HCT116 (cell line): ENCODE data around the gene HGS. TPM values are rescaled to one million over a fixed set of nuclear protein-coding genes. Genes with fewer than 3 reads are reported as not detected.

Experiments
- ATAC-seq: fragments of 200-7000 bp; cut with Tn5 transposase; 2 replicates; pipeline ENCODE4 v1.9.1; 2020; ENCODE audit warnings: mild to moderate bottlenecking, moderate library complexity
- BruUV-seq: library from RNA; stranded (reverse); fragments of 400-500 nt; replicated peaks from 2 replicates; lab custom pipeline; 2021; lab: Mats Ljungman, UMichigan
- CTCF ChIA-PET: fragments of 300-600 bp; sonication (Branson Sonifier 250); formaldehyde crosslinking; loops from one replicate; lab custom pipeline; 2021; ENCODE audit warnings: antibody characterized with exemption; lab: Charles Lee
- POLR2A ChIA-PET: fragments of 300-600, 350-600 bp; sonication (Branson Sonifier 250); formaldehyde crosslinking; loops from one replicate; lab custom pipeline; 2021; ENCODE audit warnings: antibody characterized with exemption; lab: Charles Lee
- RAD21 ChIA-PET, 2 experiments: fragments of 300-600 bp; sonication (Branson Sonifier 250); formaldehyde crosslinking; loops; one replicate each; lab custom pipeline; 2023; ENCODE audit warnings: low total read pairs in 2 of 2; ENCODE audit not compliant: uncharacterized antibody in 2 of 2, unreplicated experiment in 2 of 2, low non-redundant PET in 1 of 2; lab: Charles Lee
- DNase-seq: peaks from one replicate; pipeline ENCODE4 v3.0.0-alpha.2; 2010; ENCODE audit warnings: low read depth, low spot score
- H2AFZ ChIP-seq: fragments of 200-600 bp; shearing (Covaris generic), sonication (generic); 2 replicates; pipeline ENCODE4 v1.6.1; 2017; ENCODE audit warnings: low read depth, mixed run types, mixed read lengths, antibody characterized with exemption, low read length; ENCODE audit not compliant: poor library complexity, severe bottlenecking
- H3K27ac ChIP-seq: 2 replicates; pipeline ENCODE4 v1.5.1; 2012; ENCODE audit warnings: low read depth, low read length
- H3K27me3 ChIP-seq: fragments of 200-600 bp; sonication (generic); 2 replicates; pipeline ENCODE4 v1.6.1; 2016; ENCODE audit warnings: mixed run types, low read length, mixed read lengths; ENCODE audit not compliant: insufficient read depth
- H3K36me3 ChIP-seq, 2 experiments: fragments of 200-500 bp in 1 of 2; fragments of 200-600 bp in 1 of 2; sonication (Bioruptor generic) in 1 of 2; sonication (generic) in 1 of 2; 2 replicates each; pipeline versions ENCODE4 v1.5.1 to v1.6.1; 2014 to 2016; ENCODE audit warnings: low read length in 2 of 2, inconsistent platforms in 1 of 2, mixed read lengths in 1 of 2, mixed run types in 1 of 2; ENCODE audit not compliant: insufficient read depth in 2 of 2, control insufficient read depth in 1 of 2
- H3K4me1 ChIP-seq, 2 experiments: fragments of 200-600 bp in 1 of 2; sonication (generic) in 1 of 2; 2 replicates each; pipeline versions ENCODE4 v1.5.1 to v1.6.1; 2012 to 2017; ENCODE audit warnings: low read length in 2 of 2, inconsistent platforms in 1 of 2, mild to moderate bottlenecking in 1 of 2, mixed read lengths in 1 of 2, mixed run types in 1 of 2, moderate library complexity in 1 of 2; ENCODE audit not compliant: insufficient read depth in 2 of 2, control insufficient read depth in 1 of 2
- H3K4me2 ChIP-seq: fragments of 200-600 bp; sonication (generic); 2 replicates; pipeline ENCODE4 v1.6.1; 2017; ENCODE audit warnings: mixed run types, low read length, mixed read lengths
- H3K4me3 ChIP-seq, 2 experiments: fragments of 200-600 bp in 1 of 2; sonication (generic) in 1 of 2; replicated peaks in 1 of 2; 2 replicates each; pipeline ENCODE4 v1.5.1; 2011 to 2016; ENCODE audit warnings: low read length in 2 of 2, control low read depth in 1 of 2, low read depth in 1 of 2, mild to moderate bottlenecking in 1 of 2, mixed read lengths in 1 of 2, mixed run types in 1 of 2
- H3K79me2 ChIP-seq: fragments of 200-600 bp; sonication (generic); 2 replicates; pipeline ENCODE4 v1.6.1; 2017; ENCODE audit warnings: mild to moderate bottlenecking, mixed run types, low read length, moderate library complexity, mixed read lengths; ENCODE audit not compliant: insufficient read depth
- H3K9ac ChIP-seq: fragments of 200-600 bp; sonication (generic); 2 replicates; pipeline ENCODE4 v1.6.1; 2016; ENCODE audit warnings: low read length, mixed read lengths
- H3K9me2 ChIP-seq: fragments of 200-600 bp; sonication (generic), shearing (Covaris generic); 2 replicates; pipeline ENCODE4 v1.6.1; 2017; ENCODE audit warnings: mixed run types, mild to moderate bottlenecking, moderate library complexity; ENCODE audit not compliant: insufficient read depth
- H3K9me3 ChIP-seq, 2 experiments: fragments of 200-500 bp in 1 of 2; fragments of 200-600 bp in 1 of 2; sonication (Bioruptor generic) in 1 of 2; sonication (generic) in 1 of 2; 2 replicates each; pipeline ENCODE4 v1.6.1; 2014 to 2017; ENCODE audit warnings: low read length in 2 of 2, mixed read lengths in 2 of 2, inconsistent platforms in 1 of 2, low read depth in 1 of 2, mild to moderate bottlenecking in 1 of 2, mixed run types in 1 of 2, moderate library complexity in 1 of 2; ENCODE audit not compliant: control insufficient read depth in 1 of 2, insufficient read depth in 1 of 2
- H4K20me1 ChIP-seq: fragments of 200-600 bp; sonication (generic), shearing (Covaris generic); 2 replicates; pipeline ENCODE4 v1.6.1; 2017; ENCODE audit warnings: mixed run types, mild to moderate bottlenecking, moderate library complexity; ENCODE audit not compliant: insufficient read depth
- EGR1 ChIP-seq: IDR thresholded peaks from 2 replicates; pipeline ENCODE4 v1.6.1; 2012; ENCODE audit warnings: low read depth
- EZH2 ChIP-seq: fragments of 200-600 bp; sonication (generic); IDR thresholded peaks from 2 replicates; pipeline ENCODE4 v1.6.1; 2017; ENCODE audit warnings: antibody characterized with exemption, mixed run types
- POLR2AphosphoS5 ChIP-seq: IDR thresholded peaks from 2 replicates; pipeline ENCODE4 v1.6.1; 2011; ENCODE audit warnings: mild to moderate bottlenecking, low read depth, low read length, moderate library complexity
- REST ChIP-seq: IDR thresholded peaks from 2 replicates; pipeline ENCODE4 v1.6.1; 2012; ENCODE audit warnings: low read depth
- SIN3A ChIP-seq: IDR thresholded peaks from 2 replicates; pipeline ENCODE4 v1.6.1; 2012; ENCODE audit warnings: low read depth
- intact Hi-C: fragments of 100-400 bp; cut with micrococcal nuclease; formaldehyde crosslinking; loops from 2 replicates; pipeline ENCODE4 v1.10.0; 2022
- total RNA-seq: library from RNA; stranded (reverse); gene quantifications from one replicate; pipeline ENCODE4 v1.2.1, GENCODE V29; 2021; ENCODE audit not compliant: unreplicated experiment

Gene HGS
- total RNA-seq, 1 experiment from 2014 or later = 231 TPM

DNA sequence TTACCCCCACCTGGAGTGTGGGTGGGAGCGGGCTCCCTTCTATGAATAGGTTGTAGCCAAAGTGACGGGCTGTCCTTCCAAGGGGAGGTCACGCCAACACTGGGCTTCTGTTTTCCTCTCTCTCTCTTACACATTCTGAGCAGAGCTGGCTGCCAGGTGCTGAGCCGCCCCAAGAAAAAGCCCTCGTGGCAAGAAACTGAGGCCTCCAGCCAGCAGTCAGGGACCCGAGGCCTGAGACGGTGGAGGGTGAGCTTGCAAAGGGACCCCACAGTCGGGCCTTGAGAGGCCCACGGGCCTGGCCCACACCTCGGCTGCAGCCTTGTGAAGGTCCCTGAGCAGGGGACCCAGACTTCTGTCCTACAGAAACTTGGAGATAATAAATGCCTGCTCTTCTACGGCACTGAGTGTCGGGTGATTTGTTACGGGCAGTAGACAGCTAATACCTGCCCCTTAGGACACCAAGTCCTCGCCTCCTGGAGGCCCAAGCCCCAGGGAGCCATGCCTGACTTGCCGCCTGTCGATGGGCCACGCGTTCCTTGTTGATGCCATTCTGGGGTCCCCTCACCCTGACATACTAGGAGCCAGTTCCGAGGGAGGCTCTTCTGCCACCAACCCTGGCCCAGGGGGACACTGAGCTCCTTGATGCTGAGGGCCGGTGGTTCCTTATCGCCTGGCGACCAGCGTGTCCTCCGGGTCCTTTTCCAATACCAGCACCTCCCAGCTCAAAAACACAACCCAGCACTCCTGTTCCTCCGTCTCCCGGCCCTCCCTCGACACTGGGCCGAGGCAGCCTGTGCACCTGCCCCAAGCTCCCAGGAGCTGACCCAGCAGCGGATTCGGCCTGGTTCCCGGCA lies 54.4 kb downstream of the HGS start:
- H3K27me3 ChIP-seq = no peaks in the 10 kb centered on the region
- H3K36me3 ChIP-seq = no peaks in the 10 kb centered on the region
- H3K79me2 ChIP-seq = no peaks in the 10 kb centered on the region
- H4K20me1 ChIP-seq = no peaks in the 10 kb centered on the region
- DNase-seq = no peak
- no peaks in the 10 kb centered on the region for H3K9me2 ChIP-seq
- ChIA-PET CTCF (interaction anchor here (0.9 kb wide), 1 partner anchor 84 kb away, joined by 3 read pairs; no protein-coding TSS in a partner anchor), RAD21 (no interaction called here), POLR2A (no interaction called here)
- H3K4me3 ChIP-seq = no peak overlapping the region
- TF ChIP-seq EZH2 = no peak
- TF ChIP-seq POLR2AphosphoS5 = no peak
- TF ChIP-seq SIN3A = no peak
- TF ChIP-seq REST = no peak
- TF ChIP-seq EGR1 = no peak
- no peak overlapping the region for H3K27ac ChIP-seq
- H3K4me2 ChIP-seq = no peak overlapping the region
- peaks cover 21 to 24% of the 10 kb centered on the region in 2 experiments for H3K4me1 ChIP-seq
- H3K9me3 ChIP-seq = no peaks in the 10 kb centered on the region
- H3K9ac ChIP-seq = no peak overlapping the region
- BruUV-seq = no TSS peak
- no peak overlapping the region for H2AFZ ChIP-seq
- no peak for ATAC-seq
- intact Hi-C loops = no loop called here
